SK-N-DZ (cell line): Measurements from ENCODE around the gene COX4I2.

ENCODE experiments used
- small RNA-seq, 2 experiments: library from RNA; depleted of rRNA; stranded (forward); fragments of <200 nt; gene quantifications; one replicate each; pipeline ENCODE3, GENCODE V24; 2014

The COX4I2 gene

Small RNA genes lying within 50 kb of the gene (small RNA-seq; reads per million reads assigned to genes)
- 0 reads per million in 2 experiments for gene MIR3193
